GM12873 (cell line): ENCODE results near the gene ZCCHC10.

Source experiments
- TF ChIP-seq, protein P1 (sequence below): IDR thresholded peaks from 2 replicates; pipeline ENCODE4 v1.5.1; 2012; ENCODE audit warnings: low read depth, mild to moderate bottlenecking, moderate library complexity, low read length, control low read depth; ENCODE audit not compliant: insufficient read depth; ENCODE audit errors: missing control alignments

ZCCHC10 gene

DNA sequence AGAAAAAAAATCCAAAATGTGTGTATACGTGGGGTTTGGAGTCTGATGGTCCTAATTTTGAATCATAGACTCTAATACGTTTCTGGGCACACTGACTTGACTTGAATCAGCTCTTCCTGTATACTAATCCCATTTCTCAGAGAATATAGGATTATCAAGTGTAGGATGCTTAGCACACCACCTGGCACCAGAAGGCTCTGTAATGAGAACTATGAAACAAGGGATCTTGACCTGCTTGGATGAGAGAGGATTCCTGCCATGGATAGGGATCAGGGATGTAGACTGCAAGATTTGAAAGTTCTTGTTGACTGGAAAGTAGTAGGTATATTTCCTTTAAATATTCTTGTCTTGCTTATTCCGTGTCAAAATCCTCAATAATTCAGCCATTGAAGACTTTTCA, 33.3 kb upstream of the ZCCHC10 start:
- TF ChIP-seq, protein P1, sequence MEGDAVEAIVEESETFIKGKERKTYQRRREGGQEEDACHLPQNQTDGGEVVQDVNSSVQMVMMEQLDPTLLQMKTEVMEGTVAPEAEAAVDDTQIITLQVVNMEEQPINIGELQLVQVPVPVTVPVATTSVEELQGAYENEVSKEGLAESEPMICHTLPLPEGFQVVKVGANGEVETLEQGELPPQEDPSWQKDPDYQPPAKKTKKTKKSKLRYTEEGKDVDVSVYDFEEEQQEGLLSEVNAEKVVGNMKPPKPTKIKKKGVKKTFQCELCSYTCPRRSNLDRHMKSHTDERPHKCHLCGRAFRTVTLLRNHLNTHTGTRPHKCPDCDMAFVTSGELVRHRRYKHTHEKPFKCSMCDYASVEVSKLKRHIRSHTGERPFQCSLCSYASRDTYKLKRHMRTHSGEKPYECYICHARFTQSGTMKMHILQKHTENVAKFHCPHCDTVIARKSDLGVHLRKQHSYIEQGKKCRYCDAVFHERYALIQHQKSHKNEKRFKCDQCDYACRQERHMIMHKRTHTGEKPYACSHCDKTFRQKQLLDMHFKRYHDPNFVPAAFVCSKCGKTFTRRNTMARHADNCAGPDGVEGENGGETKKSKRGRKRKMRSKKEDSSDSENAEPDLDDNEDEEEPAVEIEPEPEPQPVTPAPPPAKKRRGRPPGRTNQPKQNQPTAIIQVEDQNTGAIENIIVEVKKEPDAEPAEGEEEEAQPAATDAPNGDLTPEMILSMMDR = no peak

DNA sequence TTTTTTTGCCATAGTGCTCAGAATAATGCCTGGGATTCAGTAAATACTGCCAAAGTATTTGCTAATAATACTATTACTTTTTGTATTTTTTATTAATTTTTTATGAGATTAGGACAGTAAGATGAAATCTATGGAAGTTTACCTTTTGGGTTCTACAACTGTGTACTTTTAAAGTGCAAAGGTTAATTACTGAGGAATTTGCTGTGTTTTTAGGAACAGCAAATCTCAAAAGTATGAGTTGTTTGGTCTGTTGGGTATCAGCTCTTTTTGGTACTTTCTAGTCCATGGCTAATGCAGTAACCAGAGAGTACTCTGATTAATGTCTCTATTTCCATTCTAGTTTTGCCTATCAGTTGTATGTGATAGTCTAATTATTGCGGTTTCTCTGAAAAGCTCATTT, 30.5 kb upstream of the ZCCHC10 start:
- TF ChIP-seq, protein P1 = no peak

DNA sequence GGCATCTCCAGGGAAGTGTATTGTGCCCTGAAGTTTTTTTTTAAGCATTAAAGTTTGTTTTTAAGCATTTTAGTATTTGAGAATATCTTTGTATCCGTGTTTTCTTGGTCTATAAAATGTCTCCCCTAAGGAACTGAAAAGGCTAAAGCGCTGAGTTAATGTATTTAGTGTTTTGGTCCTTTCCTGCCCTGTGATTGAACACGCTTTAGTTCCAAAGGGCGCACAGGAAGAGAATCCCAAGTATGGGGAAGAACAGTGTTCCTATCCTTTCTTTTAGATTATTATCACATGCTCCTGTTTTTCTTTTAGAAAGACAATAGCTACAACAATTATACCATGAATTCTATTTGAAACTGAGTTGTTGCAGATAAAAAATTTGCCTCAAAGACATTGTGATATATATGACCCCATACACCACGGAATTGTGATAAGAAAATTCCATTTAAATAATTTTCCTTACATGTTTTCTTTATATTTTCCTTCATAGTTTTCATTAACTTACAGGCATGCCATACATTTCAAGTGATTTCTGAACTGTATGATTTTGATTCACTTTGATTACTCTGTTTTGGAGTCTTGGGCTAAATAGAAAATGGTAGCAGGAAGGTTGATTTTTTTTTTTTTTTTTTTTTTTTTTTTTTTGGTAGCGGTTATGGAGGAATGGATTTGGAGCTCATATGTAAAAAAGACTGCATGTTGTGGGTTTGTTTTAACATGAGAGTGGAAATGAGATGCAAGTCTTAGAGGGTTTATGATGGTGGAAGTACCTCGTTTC, 28.5 kb upstream of the ZCCHC10 start:
- TF ChIP-seq, protein P1 = no peak

GRCh38 chr5:133053448-133053847, 27.1 kb upstream of the ZCCHC10 start:
- TF ChIP-seq, protein P1 = no peak

DNA sequence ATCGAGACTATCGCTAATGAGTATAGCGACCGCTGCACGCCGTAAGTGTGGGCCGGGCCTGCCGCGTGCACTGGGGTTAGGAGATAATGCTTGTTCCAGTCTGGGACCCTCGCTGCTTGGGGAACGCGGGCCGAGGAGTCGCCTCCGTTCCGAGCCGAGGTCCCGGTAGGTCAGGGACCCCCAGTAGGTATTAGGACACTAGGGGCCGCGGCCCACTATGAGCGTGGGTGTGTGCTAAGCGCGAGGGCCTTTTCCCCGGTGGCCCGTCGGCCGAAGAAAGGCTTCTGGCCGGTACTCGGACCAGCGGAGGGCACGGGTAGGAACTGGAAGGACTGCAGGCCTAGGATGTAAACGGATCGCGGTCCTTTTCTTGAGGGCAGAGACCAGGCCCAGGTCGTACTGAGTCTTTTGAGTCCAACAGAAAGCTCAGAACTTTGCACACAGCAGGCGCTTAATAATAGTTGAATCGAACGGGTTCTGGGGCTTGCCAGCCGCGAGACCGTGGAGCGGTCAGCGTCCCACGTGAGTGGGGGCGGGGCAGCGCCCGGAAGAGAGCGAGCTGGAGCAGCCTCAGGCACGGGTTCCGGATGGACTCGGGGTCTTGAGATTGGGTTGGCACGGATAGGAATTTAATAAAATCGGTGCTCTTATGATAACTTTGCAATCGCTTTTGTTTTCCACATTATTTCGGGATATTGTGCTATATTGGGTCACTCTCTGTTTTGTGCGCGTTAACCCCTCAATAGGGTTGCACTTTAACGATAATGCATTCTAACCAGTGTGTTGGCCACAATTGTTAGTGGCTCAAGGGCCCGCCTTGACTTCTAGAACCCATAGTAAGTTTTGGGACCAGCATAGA, 26.2 kb upstream of the ZCCHC10 start:
- TF ChIP-seq, protein P1 = no peak

DNA sequence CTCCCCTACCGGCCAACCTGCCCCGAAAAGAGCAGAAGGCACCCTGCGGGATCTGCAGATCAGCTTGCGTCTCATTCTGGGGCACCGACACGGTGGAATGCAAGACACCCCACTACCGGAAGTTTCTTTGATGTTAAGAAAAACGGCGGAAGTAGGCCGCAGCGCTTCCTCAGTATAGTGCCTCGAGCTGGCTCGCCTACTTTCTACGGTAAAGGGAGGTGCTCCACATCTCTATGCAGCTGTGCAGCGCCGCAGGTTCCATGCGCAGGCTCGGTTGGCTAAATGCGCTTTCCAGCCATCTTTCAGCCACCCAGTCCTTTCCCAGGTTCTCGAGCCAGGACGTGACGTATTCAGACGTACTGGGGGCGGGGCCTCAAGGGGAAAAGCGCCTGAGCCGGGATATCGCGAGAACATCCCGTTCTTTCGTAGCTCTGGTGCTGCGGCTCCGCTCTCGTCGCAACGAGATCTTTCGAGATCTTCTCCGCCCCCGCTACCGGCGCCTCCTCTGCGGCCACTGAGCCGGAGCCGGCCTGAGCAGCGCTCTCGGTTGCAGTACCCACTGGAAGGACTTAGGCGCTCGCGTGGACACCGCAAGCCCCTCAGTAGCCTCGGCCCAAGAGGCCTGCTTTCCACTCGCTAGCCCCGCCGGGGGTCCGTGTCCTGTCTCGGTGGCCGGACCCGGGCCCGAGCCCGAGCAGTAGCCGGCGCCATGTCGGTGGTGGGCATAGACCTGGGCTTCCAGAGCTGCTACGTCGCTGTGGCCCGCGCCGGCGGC, 25.4 kb upstream of the ZCCHC10 start, which contains the start of gene HSPA4:
Gene HSPA4 (plus strand): TSS at position 472 of the 775 bp plus-strand sequence. CDS start 238 bp downstream, at position 710.
- TF ChIP-seq, protein P1 = no peak
